Mucosa of descending colon (tissue), 3 donors: Measurements from ENCODE around the gene CLTCL1. TPM values are rescaled to one million over a fixed set of nuclear protein-coding genes. Genes with fewer than 3 reads are reported as not detected.

ENCODE experiments used
- ATAC-seq: fragments of 200-7000 bp; cut with Tn5 transposase; one replicate; pipeline ENCODE4 v1.9.1; 2020; ENCODE audit warnings: mild to moderate bottlenecking, moderate library complexity
- DNase-seq, 3 donors: peaks; one replicate each; pipeline ENCODE4 v3.0.0-alpha.2; 2020
- H3K36me3 ChIP-seq: fragments of 200-600 bp; one replicate; pipeline ENCODE4 v1.8.0; 2021; ENCODE audit warnings: low read depth, mild to moderate bottlenecking
- H3K4me1 ChIP-seq: fragments of 200-600 bp; one replicate; pipeline ENCODE4 v1.8.0; 2021; ENCODE audit warnings: low read depth, mild to moderate bottlenecking
- H3K4me3 ChIP-seq: fragments of 200-600 bp; one replicate; pipeline ENCODE4 v1.8.0; 2021; ENCODE audit warnings: mild to moderate bottlenecking
- H3K9me3 ChIP-seq: fragments of 200-600 bp; one replicate; pipeline ENCODE4 v1.8.0; 2021; ENCODE audit warnings: mild to moderate bottlenecking
- CTCF ChIP-seq: fragments of 200-600 bp; IDR thresholded peaks from one replicate; pipeline ENCODE4 v1.8.0; 2022; ENCODE audit warnings: antibody characterized with exemption, mild to moderate bottlenecking
- intact Hi-C, 2 donors: fragments of 100-400 bp; cut with DNase I in 1 of 2; cut with micrococcal nuclease in 1 of 2; formaldehyde crosslinking; loops; one replicate each; pipeline versions ENCODE4 v1.11.0 to v1.11.1; 2022; cut with DNase I, micrococcal nuclease
- total RNA-seq, 3 donors: library from RNA; stranded (reverse); fragmentation: NEBNext Ultra II Directional in 2 of 3; extraction: Animal tissue kit (Norgen Biotek cat#: 25700) in 2 of 3; gene quantifications; one replicate each; pipeline versions ENCODE4 v1.2.1 to v1.2.4, GENCODE V29; 2021 to 2023
- donor health status: DM: no; HTN: no; CAD: no; lungs with moderate emphysema.
- donor health status: DM: no; HTN: no; CAD: no.
- donor health status: DM: no; HTN: yes; CAD: no.

CLTCL1 gene
- total RNA-seq, 3 donors from 2014 or later: 3.0 to 5.9 (median 5.7) TPM

- peak; percentile 59 for TF ChIP-seq CTCF
- Histone ChIP-seq H3K4me1 (peaks cover 14% of the 10 kb centered on the region), H3K4me3 (no peak overlapping the region), H3K9me3 (no peaks in the 10 kb centered on the region), H3K36me3 (no peaks in the 10 kb centered on the region)
- peak; percentile 75 for ATAC-seq
- peak; percentile 82 to 85 (median 83) for DNase-seq
- intact Hi-C loops: no loop called here
Measured at GRCh38 chr22:19179497-19180048, 111.9 kb downstream of the CLTCL1 start.

- intact Hi-C loops: no loop called here
- H3K36me3 ChIP-seq: no peaks in the 10 kb centered on the region
- peak; percentile 87 for ATAC-seq
- peak within 1 kb of the TSS; percentile 68 for H3K4me3 ChIP-seq
- TF ChIP-seq CTCF: no peak
- DNase-seq: peak; percentile 95 to 97 (median 97)
- peaks cover 17% of the 10 kb centered on the region for H3K4me1 ChIP-seq
- no peaks in the 10 kb centered on the region for H3K9me3 ChIP-seq
Measured at GRCh38 chr22:19178657-19179496, 112.6 kb downstream of the CLTCL1 start, which contains the start of gene SLC25A1. TSS of gene SLC25A1 (minus strand) at chr22:19178736. CDS start at chr22:19178673, 63 bp downstream.

GRCh38 chr22:19178065-19178656, 113.4 kb downstream of the CLTCL1 start:
- intact Hi-C loops: no loop called here
- H3K9me3 ChIP-seq: no peaks in the 10 kb centered on the region
- ATAC-seq (peak; percentile 49), DNase-seq (peak in 2 of 3 donors; percentile 66 to 84)
- no peaks in the 10 kb centered on the region for H3K36me3 ChIP-seq
- peaks cover 25% of the 10 kb centered on the region for H3K4me1 ChIP-seq
- no peak for TF ChIP-seq CTCF
- peak overlapping the region; percentile 68 for H3K4me3 ChIP-seq

- DNase-seq (peak; percentile 17 to 63 (median 51)), ATAC-seq (no peak)
- Histone ChIP-seq H3K9me3 (no peaks in the 10 kb centered on the region), H3K4me3 (peak overlapping the region; percentile 68), H3K4me1 (peaks cover 32% of the 10 kb centered on the region), H3K36me3 (no peaks in the 10 kb centered on the region)
- no peak for TF ChIP-seq CTCF
- intact Hi-C loops: no loop called here
Measured at GRCh38 chr22:19177164-19178064, 114.1 kb downstream of the CLTCL1 start.

DNA sequence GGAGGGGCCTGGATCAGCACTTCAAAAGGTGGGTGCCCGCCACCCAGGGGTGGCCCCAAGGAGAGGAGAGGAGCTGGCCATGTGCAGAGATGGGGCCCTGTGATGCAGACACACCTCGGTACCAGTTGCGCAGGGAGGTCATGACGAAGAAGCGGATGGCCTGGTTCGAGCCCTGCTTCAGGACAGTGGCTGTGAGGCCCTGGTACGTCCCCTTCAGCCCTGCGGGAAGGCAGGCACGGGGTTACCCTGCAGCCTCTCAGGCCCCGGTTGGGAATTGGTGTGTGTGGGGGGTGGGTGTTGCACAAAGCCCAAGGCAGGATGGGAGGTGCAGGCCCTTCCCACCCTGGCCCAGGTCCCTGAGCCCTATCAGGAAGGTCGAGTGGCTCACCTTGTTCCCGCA, 114.8 kb downstream of the CLTCL1 start:
- intact Hi-C loops: no loop called here
- no peak for ATAC-seq
- no peak for TF ChIP-seq CTCF

More for the DNA sequence above, 114.8 kb downstream of the CLTCL1 start:
- Histone ChIP-seq H3K9me3 (no peaks in the 10 kb centered on the region), H3K36me3 (no peaks in the 10 kb centered on the region), H3K4me3 (no peak overlapping the region), H3K4me1 (peaks cover 37% of the 10 kb centered on the region)
- DNase-seq: peak in 1 of 3 donors; percentile 55
